ACC112 (cell line): ENCODE results near the gene INTS13.
A peak's percentile ranks its signal among the peaks of the same experiment; 100 is the strongest.
"Not testable (repeated sequence)": the region's sequence is repeated elsewhere in the genome, so short reads cannot be mapped to it uniquely, and the experiment has no call there.

ENCODE experiments used
- H2AFZ ChIP-seq: fragments of 200-600 bp; sonication (generic); one replicate; pipeline ENCODE4 v1.6.0; 2017; ENCODE audit warnings: antibody characterized with exemption, low read length; ENCODE audit not compliant: unreplicated experiment
- H3K27ac ChIP-seq: fragments of 200-600 bp; sonication (generic); 2 replicates; pipeline ENCODE4 v1.5.1; 2014; ENCODE audit warnings: low read depth, mild to moderate bottlenecking, antibody characterized with exemption, low read length, moderate library complexity
- H3K27me3 ChIP-seq: fragments of 200-600 bp; sonication (generic); 2 replicates; pipeline ENCODE4 v1.6.1; 2014; ENCODE audit warnings: mild to moderate bottlenecking, antibody characterized with exemption, low read length, moderate library complexity, mixed read lengths; ENCODE audit not compliant: insufficient read depth
- H3K36me3 ChIP-seq: fragments of 200-600 bp; sonication (generic); 2 replicates; pipeline ENCODE4 v1.6.1; 2016; ENCODE audit warnings: mild to moderate bottlenecking, antibody characterized with exemption, low read length, moderate library complexity, mixed read lengths; ENCODE audit not compliant: insufficient read depth
- H3K4me1 ChIP-seq: fragments of 200-600 bp; sonication (generic); one replicate; pipeline ENCODE4 v1.6.1; 2016; ENCODE audit warnings: low read length, mixed read lengths; ENCODE audit not compliant: insufficient read depth, unreplicated experiment, control insufficient read depth
- H3K4me3 ChIP-seq: fragments of 200-600 bp; sonication (generic); 2 replicates; pipeline ENCODE4 v1.5.1; 2014; ENCODE audit warnings: mild to moderate bottlenecking, low read depth, low read length
- H3K79me2 ChIP-seq: fragments of 200-600 bp; sonication (generic); one replicate; pipeline ENCODE4 v1.6.0; 2016; ENCODE audit warnings: low read length; ENCODE audit not compliant: control insufficient read depth, unreplicated experiment, insufficient read depth

Gene INTS13

GRCh38 chr12:26935636-26936378 lies 2.0 kb downstream of the INTS13 start:
- Histone ChIP-seq H2AFZ (no peak overlapping the region), H3K4me1 (peaks cover 22% of the 10 kb centered on the region), H3K4me3 (peak overlapping the region; percentile 86), H3K27me3 (no peaks in the 10 kb centered on the region), H3K79me2 (peaks cover 80% of the 10 kb centered on the region), H3K36me3 (peaks cover 7% of the 10 kb centered on the region; the same call in 1 of the 2 replicates), H3K27ac (no peak overlapping the region)

- H3K36me3 ChIP-seq: peaks cover 30% of the 10 kb centered on the region
Measured at GRCh38 chr12:26929590-26929989, 8.2 kb downstream of the INTS13 start.

GRCh38 chr12:26928661-26929060 lies 9.1 kb downstream of the INTS13 start:
- Histone ChIP-seq H3K36me3 (peaks cover 35% of the 10 kb centered on the region), H3K4me1 (no peaks in the 10 kb centered on the region)

More at GRCh38 chr12:26929590-26929989, 8.2 kb downstream of the INTS13 start:
- Histone ChIP-seq H3K79me2 (peaks cover 30% of the 10 kb centered on the region), H3K27me3 (no peaks in the 10 kb centered on the region), H2AFZ (no peak overlapping the region), H3K4me3 (no peak overlapping the region), H3K4me1 (no peaks in the 10 kb centered on the region), H3K27ac (no peak overlapping the region)

GRCh38 chr12:26921886-26922285 lies 15.9 kb downstream of the INTS13 start:
- H3K27ac ChIP-seq: no peak overlapping the region
- H3K4me3 ChIP-seq: no peak overlapping the region
- no peaks in the 10 kb centered on the region for H3K27me3 ChIP-seq
- no peaks in the 10 kb centered on the region for H3K4me1 ChIP-seq
- no peaks in the 10 kb centered on the region for H3K79me2 ChIP-seq
- peaks cover 25% of the 10 kb centered on the region for H3K36me3 ChIP-seq
- no peak overlapping the region for H2AFZ ChIP-seq

More at GRCh38 chr12:26928661-26929060, 9.1 kb downstream of the INTS13 start:
- Histone ChIP-seq H3K27ac (no peak overlapping the region), H3K27me3 (no peaks in the 10 kb centered on the region), H3K79me2 (peaks cover 23% of the 10 kb centered on the region), H2AFZ (no peak overlapping the region), H3K4me3 (no peak overlapping the region)

- Histone ChIP-seq H3K27me3 (no peaks in the 10 kb centered on the region), H2AFZ (no peak overlapping the region), H3K36me3 (peaks cover 27% of the 10 kb centered on the region), H3K4me3 (no peak overlapping the region), H3K4me1 (no peaks in the 10 kb centered on the region), H3K27ac (no peak overlapping the region), H3K79me2 (no peaks in the 10 kb centered on the region)
Measured at GRCh38 chr12:26919216-26919555, 18.6 kb downstream of the INTS13 start.

- H3K79me2 ChIP-seq: no peaks in the 10 kb centered on the region
- no peak overlapping the region for H3K4me3 ChIP-seq
- H2AFZ ChIP-seq: no peak overlapping the region
- H3K36me3 ChIP-seq: peaks cover 25% of the 10 kb centered on the region
- H3K27ac ChIP-seq: no peak overlapping the region
- no peaks in the 10 kb centered on the region for H3K27me3 ChIP-seq
- no peaks in the 10 kb centered on the region for H3K4me1 ChIP-seq
Measured at GRCh38 chr12:26918321-26919215, 19.2 kb downstream of the INTS13 start.

GRCh38 chr12:26906704-26907103 lies 31.1 kb downstream of the INTS13 start:
- no peaks in the 10 kb centered on the region for H3K27me3 ChIP-seq
- H3K36me3 ChIP-seq: peaks cover 40% of the 10 kb centered on the region
- no peak overlapping the region for H3K4me3 ChIP-seq
- H3K4me1 ChIP-seq: no peaks in the 10 kb centered on the region
- no peak overlapping the region for H2AFZ ChIP-seq
- H3K79me2 ChIP-seq: no peaks in the 10 kb centered on the region
- no peak overlapping the region for H3K27ac ChIP-seq

- Histone ChIP-seq H3K79me2 (no peaks in the 10 kb centered on the region), H3K4me1 (no peaks in the 10 kb centered on the region), H3K27ac (no peak overlapping the region), H2AFZ (no peak overlapping the region), H3K4me3 (no peak overlapping the region), H3K36me3 (peaks cover 34% of the 10 kb centered on the region), H3K27me3 (no peaks in the 10 kb centered on the region)
Measured at GRCh38 chr12:26906024-26906423, 31.8 kb downstream of the INTS13 start.

- H2AFZ ChIP-seq, H3K4me1 ChIP-seq, H3K27me3 ChIP-seq, H3K27ac ChIP-seq, H3K4me3 ChIP-seq, H3K79me2 ChIP-seq: not testable (repeated sequence)
- H3K36me3 ChIP-seq: peaks cover 22% of the 10 kb centered on the region
Measured at GRCh38 chr12:26903396-26903795, 34.4 kb downstream of the INTS13 start.

GRCh38 chr12:26896913-26897312 lies 40.9 kb downstream of the INTS13 start:
- Histone ChIP-seq H3K4me1 (no peaks in the 10 kb centered on the region), H3K4me3 (no peak overlapping the region), H3K36me3 (0 out of 2 replicates have a peak, but pooled peaks cover 5% of the 10 kb centered on the region)

More at GRCh38 chr12:26896913-26897312, 40.9 kb downstream of the INTS13 start:
- Histone ChIP-seq H3K79me2 (no peaks in the 10 kb centered on the region), H3K27me3 (no peaks in the 10 kb centered on the region), H3K27ac (no peak overlapping the region), H2AFZ (no peak overlapping the region)
